CD8-positive, alpha-beta memory T cell (primary cell): ENCODE measurements around the gene RUSF1. TPM values are rescaled to one million over a fixed set of nuclear protein-coding genes. Genes with fewer than 3 reads are reported as not detected.

ENCODE experiments used
- CTCF ChIA-PET: fragments of 350-600 bp; sonication (Branson Sonifier 250); formaldehyde crosslinking; loops from one replicate; lab custom pipeline; 2021; ENCODE audit warnings: antibody characterized with exemption; lab: Charles Lee
- POLR2A ChIA-PET: fragments of 350-600 bp; sonication (Branson Sonifier 250); formaldehyde crosslinking; loops from one replicate; lab custom pipeline; 2021; ENCODE audit warnings: antibody characterized with exemption; lab: Charles Lee
- DNase-seq, 5 donors: peaks; one replicate each; pipeline versions ENCODE4 v3.0.0 to v3.0.0-alpha.2; 2020 to 2022; ENCODE audit warnings: mixed read lengths in 1 of 5
- H3K27ac ChIP-seq: one replicate; pipeline ENCODE4 v1.7.0; 2013; ENCODE audit warnings: low read depth, mild to moderate bottlenecking, low read length, moderate library complexity
- H3K27me3 ChIP-seq: 2 replicates; pipeline ENCODE4 v1.7.0; 2013; ENCODE audit warnings: low read length, mild to moderate bottlenecking; ENCODE audit not compliant: insufficient read depth, poor library complexity, severe bottlenecking
- H3K36me3 ChIP-seq: 2 replicates; pipeline ENCODE4 v1.7.0; 2013; ENCODE audit warnings: mild to moderate bottlenecking, low read length, moderate library complexity; ENCODE audit not compliant: insufficient read depth
- H3K4me1 ChIP-seq: 2 replicates; pipeline ENCODE4 v1.7.0; 2013; ENCODE audit warnings: mild to moderate bottlenecking, low read length, moderate library complexity; ENCODE audit not compliant: insufficient read depth
- H3K4me3 ChIP-seq: 2 replicates; pipeline ENCODE4 v1.7.0; 2013; ENCODE audit warnings: mild to moderate bottlenecking, low read length
- H3K9me3 ChIP-seq: 2 replicates; pipeline ENCODE4 v1.7.0; 2013; ENCODE audit warnings: mild to moderate bottlenecking, low read length
- H3K27ac Mint-ChIP-seq, 8 donors: one replicate each; pipeline ENCODE4 v1.8.0; 2020 to 2021; ENCODE audit warnings: mixed read lengths in 8 of 8, mild to moderate bottlenecking in 6 of 8, inconsistent platforms in 3 of 8, moderate library complexity in 3 of 8
- H3K27me3 Mint-ChIP-seq, 2 donors: one replicate each; pipeline ENCODE4 v1.8.0; 2020 to 2021; ENCODE audit warnings: mixed read lengths in 2 of 2, mild to moderate bottlenecking in 1 of 2, moderate library complexity in 1 of 2
- H3K36me3 Mint-ChIP-seq, 3 donors: one replicate each; pipeline ENCODE4 v1.8.0; 2020 to 2021; ENCODE audit warnings: mixed read lengths in 3 of 3, inconsistent platforms in 1 of 3, mild to moderate bottlenecking in 1 of 3
- H3K4me1 Mint-ChIP-seq, 3 donors: one replicate each; pipeline ENCODE4 v1.8.0; 2020 to 2021; ENCODE audit warnings: mixed read lengths in 3 of 3, inconsistent platforms in 1 of 3, mild to moderate bottlenecking in 1 of 3
- H3K4me3 Mint-ChIP-seq, 7 donors: one replicate each; pipeline ENCODE4 v1.8.0; 2020 to 2021; ENCODE audit warnings: mixed read lengths in 7 of 7, mild to moderate bottlenecking in 6 of 7, moderate library complexity in 4 of 7, inconsistent platforms in 2 of 7
- H3K9me3 Mint-ChIP-seq, 5 donors: one replicate each; pipeline ENCODE4 v1.8.0; 2020 to 2022; ENCODE audit warnings: mixed read lengths in 5 of 5, mild to moderate bottlenecking in 3 of 5, moderate library complexity in 2 of 5, inconsistent platforms in 1 of 5
- polyA plus RNA-seq: library from polyadenylated mRNA; unstranded; fragments of 300-500 nt; fragmentation: Illumina TruSeq; gene quantifications from one replicate; pipeline ENCODE4 v1.2.3, GENCODE V29; 2021
- total RNA-seq, 2 experiments: library from RNA; stranded (reverse); gene quantifications; one replicate each; pipeline ENCODE4 v1.2.3, GENCODE V29; 2021

The RUSF1 gene
- total and polyA plus RNA-seq, 3 experiments from 2014 or later, result 22.2 to 46.1 (median 44.4) TPM

DNA sequence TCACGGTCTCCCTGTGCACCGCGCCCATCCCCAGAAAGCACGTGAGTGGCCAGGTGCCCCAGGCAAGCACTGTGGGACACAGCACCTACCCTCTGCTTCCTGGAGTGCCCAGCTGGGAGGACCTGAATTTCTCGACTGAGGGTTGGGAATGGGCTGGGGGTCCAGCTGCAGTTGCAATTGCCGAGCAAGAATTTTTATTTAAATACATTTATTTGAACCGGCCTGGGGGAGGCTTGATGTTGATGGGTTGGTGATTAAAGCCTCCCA is 19.0 kb downstream of the RUSF1 start:
- Histone ChIP-seq H3K27ac (no peak overlapping the region), H3K4me1 (peaks cover 14% of the 10 kb centered on the region), H3K9me3 (no peaks in the 10 kb centered on the region), H3K4me3 (no peak overlapping the region), H3K36me3 (peaks cover 9% of the 10 kb centered on the region), H3K27me3 (no peaks in the 10 kb centered on the region)
- CTCF ChIA-PET, result interaction anchor here (2.9 kb wide), 1 partner anchor 29 kb away, joined by 10 read pairs; no protein-coding TSS in a partner anchor
- H3K27me3 Mint-ChIP-seq, result no peaks in the 10 kb centered on the region
- H3K4me1 Mint-ChIP-seq, result peaks cover 4 to 17% (median 13%) of the 10 kb centered on the region in 3 donors
- peaks cover 0 to 29% (median 5%) of the 10 kb centered on the region in 3 donors for H3K36me3 Mint-ChIP-seq
- H3K27ac Mint-ChIP-seq, result peak overlapping the region in 5 of 8 donors; percentile 10 to 90 (median 73)
- POLR2A ChIA-PET, result interaction anchor here (0.6 to 2.5 kb wide), 3 partner anchors 30 to 384 kb away, joined by 3 to 9 read pairs (median 5); partner anchors contain the start of genes ARMC5 and ZNF267
- peak overlapping the region in 6 of 7 donors; percentile 26 to 60 (median 42) for H3K4me3 Mint-ChIP-seq
- no peaks in the 10 kb centered on the region for H3K9me3 Mint-ChIP-seq
- DNase-seq, result no peak

DNA sequence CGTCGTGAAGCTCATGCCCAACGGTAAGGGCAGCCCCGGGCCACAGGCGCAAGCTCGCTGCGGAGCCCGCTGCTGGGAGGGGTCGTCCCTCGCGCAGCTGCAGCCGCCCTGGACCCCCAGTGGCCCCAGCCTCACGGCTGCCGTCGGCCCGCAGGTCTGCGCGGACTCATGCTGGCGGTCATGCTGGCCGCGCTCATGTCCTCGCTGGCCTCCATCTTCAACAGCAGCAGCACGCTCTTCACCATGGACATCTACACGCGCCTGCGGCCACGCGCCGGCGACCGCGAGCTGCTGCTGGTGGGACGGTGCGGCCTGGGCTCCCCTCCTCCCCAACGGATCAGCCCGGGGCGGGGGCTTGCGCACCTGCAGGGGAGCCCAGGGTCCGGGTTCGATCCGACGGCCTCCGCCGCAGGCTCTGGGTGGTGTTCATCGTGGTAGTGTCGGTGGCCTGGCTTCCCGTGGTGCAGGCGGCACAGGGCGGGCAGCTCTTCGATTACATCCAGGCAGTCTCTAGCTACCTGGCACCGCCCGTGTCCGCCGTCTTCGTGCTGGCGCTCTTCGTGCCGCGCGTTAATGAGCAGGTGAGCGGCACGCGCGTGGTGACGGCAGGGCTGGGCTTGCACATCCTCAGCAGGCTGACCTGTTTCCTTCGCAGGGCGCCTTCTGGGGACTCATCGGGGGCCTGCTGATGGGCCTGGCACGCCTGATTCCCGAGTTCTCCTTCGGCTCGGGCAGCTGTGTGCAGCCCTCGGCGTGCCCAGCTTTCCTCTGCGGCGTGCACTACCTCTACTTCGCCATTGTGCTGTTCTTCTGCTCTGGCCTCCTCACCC is 19.5 kb downstream of the RUSF1 start:
- Histone ChIP-seq H3K27me3 (no peaks in the 10 kb centered on the region), H3K27ac (no peak overlapping the region), H3K36me3 (peaks cover 9% of the 10 kb centered on the region), H3K4me3 (peak overlapping the region; percentile 87), H3K9me3 (no peaks in the 10 kb centered on the region), H3K4me1 (peaks cover 14% of the 10 kb centered on the region)
- ChIA-PET POLR2A (interaction anchor here (0.6 to 2.8 kb wide), 7 partner anchors 11 to 385 kb away, joined by 3 to 16 read pairs (median 5); partner anchors contain the start of genes ARMC5, RUSF1 and ZNF267), CTCF (interaction anchor here (2.0 to 2.9 kb wide), 2 partner anchors 8 to 28 kb away, joined by 5 to 10 read pairs; no protein-coding TSS in a partner anchor)
- H3K4me1 Mint-ChIP-seq, result peaks cover 4 to 17% (median 13%) of the 10 kb centered on the region in 3 donors
- H3K4me3 Mint-ChIP-seq, result peak overlapping the region; percentile 36 to 93 (median 91)
- peak in 2 of 5 donors; percentile 4 to 8 for DNase-seq
- no peaks in the 10 kb centered on the region for H3K27me3 Mint-ChIP-seq
- peaks cover 0 to 24% (median 5%) of the 10 kb centered on the region in 3 donors for H3K36me3 Mint-ChIP-seq
- no peaks in the 10 kb centered on the region for H3K9me3 Mint-ChIP-seq
- H3K27ac Mint-ChIP-seq, result peak overlapping the region in 5 of 8 donors; percentile 42 to 90 (median 73)

DNA sequence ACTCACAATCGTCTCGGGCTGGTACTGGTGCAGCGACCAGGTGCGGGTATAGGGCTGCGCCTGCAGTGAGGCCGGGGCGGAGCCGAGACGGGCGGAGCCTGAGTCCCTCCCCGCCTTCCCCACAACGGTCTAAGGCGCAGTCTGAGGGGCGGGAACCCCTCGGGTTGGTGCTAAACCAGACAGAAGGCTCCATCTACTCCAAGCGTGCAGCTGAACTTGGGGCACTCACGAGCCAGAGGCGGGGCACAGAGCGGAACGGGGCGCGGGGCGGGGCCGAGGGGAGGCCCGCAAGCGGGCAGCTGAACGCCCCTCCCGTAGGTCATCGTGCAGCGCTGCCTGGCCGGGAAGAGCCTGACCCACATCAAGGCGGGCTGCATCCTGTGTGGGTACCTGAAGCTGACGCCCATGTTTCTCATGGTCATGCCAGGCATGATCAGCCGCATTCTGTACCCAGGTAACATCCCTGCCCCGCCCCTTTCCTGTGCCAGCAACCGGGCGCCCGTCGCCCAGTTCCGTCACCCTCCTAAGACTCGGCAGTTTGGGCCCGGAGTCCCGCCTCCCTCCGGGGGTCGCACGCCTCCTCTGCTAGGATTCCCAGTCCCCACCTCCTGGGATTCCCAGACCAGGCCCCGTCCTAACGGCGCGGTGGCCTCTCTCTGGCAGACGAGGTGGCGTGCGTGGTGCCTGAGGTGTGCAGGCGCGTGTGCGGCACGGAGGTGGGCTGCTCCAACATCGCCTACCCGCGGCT is 20.3 kb downstream of the RUSF1 start:
- Histone ChIP-seq H3K36me3 (peaks cover 5% of the 10 kb centered on the region), H3K4me3 (peak overlapping the region; percentile 87), H3K27me3 (no peaks in the 10 kb centered on the region), H3K4me1 (peaks cover 14% of the 10 kb centered on the region), H3K9me3 (no peaks in the 10 kb centered on the region), H3K27ac (peak overlapping the region; percentile 24)
- Mint-ChIP-seq H3K4me3 (peak overlapping the region; percentile 90 to 93 (median 91)), H3K36me3 (peaks cover 0 to 16% (median 5%) of the 10 kb centered on the region in 3 donors), H3K27me3 (no peaks in the 10 kb centered on the region), H3K27ac (peak overlapping the region; percentile 64 to 95 (median 84)), H3K4me1 (peaks cover 4 to 17% (median 13%) of the 10 kb centered on the region in 3 donors), H3K9me3 (no peaks in the 10 kb centered on the region)
- DNase-seq, result peak; percentile 70 to 83 (median 78)
- CTCF ChIA-PET, result interaction anchor here (0.8 to 2.9 kb wide), 3 partner anchors 9 to 27 kb away, joined by 3 to 10 read pairs (median 5); no protein-coding TSS in a partner anchor
- POLR2A ChIA-PET, result interaction anchor here (0.6 to 2.8 kb wide), 7 partner anchors 10 to 386 kb away, joined by 3 to 16 read pairs (median 5); partner anchors contain the start of genes ARMC5, RUSF1 and ZNF267

DNA sequence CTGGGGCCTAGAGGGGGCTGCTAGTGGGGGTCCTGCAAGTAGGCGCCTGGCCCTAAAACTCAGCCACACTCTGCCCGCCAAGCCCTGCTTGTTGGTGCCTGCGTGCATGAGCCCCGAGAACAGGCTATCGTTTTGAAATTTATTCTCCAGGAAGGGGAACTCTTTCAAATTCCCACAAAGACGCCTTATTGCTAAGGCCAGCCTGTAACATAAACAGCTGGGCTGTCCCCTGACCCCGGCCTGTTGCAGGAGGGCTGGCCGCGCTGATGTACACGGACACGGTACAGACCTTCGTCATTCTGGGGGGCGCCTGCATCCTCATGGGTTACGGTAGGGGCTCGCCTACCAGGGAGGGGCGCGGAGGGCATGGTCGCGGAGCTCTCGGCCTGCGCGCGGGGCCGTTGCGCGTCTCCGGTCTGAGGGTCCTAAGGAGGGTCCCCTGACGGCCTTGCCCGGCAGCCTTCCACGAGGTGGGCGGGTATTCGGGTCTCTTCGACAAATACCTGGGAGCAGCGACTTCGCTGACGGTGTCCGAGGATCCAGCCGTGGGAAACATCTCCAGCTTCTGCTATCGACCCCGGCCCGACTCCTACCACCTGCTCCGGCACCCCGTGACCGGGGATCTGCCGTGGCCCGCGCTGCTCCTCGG is 21.0 kb downstream of the RUSF1 start:
- Histone ChIP-seq H3K9me3 (no peaks in the 10 kb centered on the region), H3K4me1 (peaks cover 14% of the 10 kb centered on the region), H3K27ac (peak overlapping the region; percentile 24), H3K4me3 (peak overlapping the region; percentile 87), H3K36me3 (no peaks in the 10 kb centered on the region), H3K27me3 (no peaks in the 10 kb centered on the region)
- Mint-ChIP-seq H3K4me3 (peak overlapping the region; percentile 90 to 93 (median 91)), H3K36me3 (peaks cover 0 to 9% (median 4%) of the 10 kb centered on the region in 3 donors), H3K4me1 (peaks cover 4 to 17% (median 13%) of the 10 kb centered on the region in 3 donors), H3K27ac (peak overlapping the region in 7 of 8 donors; percentile 47 to 95 (median 84)), H3K27me3 (no peaks in the 10 kb centered on the region), H3K9me3 (no peaks in the 10 kb centered on the region)
- no peak for DNase-seq
- POLR2A ChIA-PET, result interaction anchor here (1.1 to 2.8 kb wide), 4 partner anchors 9 to 28 kb away, joined by 3 to 16 read pairs (median 8); partner anchors contain the start of genes ARMC5 and RUSF1
- CTCF ChIA-PET, result interaction anchor here (0.8 to 2.9 kb wide), 3 partner anchors 9 to 27 kb away, joined by 3 to 10 read pairs (median 5); no protein-coding TSS in a partner anchor

DNA sequence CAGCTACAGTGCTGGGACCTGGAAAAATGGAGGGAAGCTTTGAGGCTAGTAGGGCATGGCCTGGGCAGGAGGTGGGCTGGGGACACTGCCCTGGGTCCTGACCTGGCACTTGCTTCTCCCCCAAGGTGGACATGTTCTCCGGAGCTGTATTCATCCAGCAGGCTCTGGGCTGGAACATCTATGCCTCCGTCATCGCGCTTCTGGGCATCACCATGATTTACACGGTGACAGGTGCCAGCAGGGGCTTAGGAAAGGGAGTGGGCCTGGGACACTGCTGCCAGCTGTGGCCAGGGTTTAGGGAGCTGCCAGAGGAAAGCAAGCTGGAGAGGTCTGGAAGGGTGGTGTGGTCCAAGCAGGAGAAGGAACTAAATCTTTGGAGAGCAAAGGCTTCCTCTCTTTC is 22.1 kb downstream of the RUSF1 start:
- H3K4me3 Mint-ChIP-seq, result peak overlapping the region; percentile 43 to 93 (median 84)
- H3K27me3 Mint-ChIP-seq, result peaks cover 0 to 2% of the 10 kb centered on the region in 2 donors
- no peak for DNase-seq
- H3K27ac Mint-ChIP-seq, result peak overlapping the region in 2 of 8 donors; percentile 48 to 85
- H3K36me3 Mint-ChIP-seq, result peaks cover 0 to 5% (median 4%) of the 10 kb centered on the region in 3 donors
- no peaks in the 10 kb centered on the region for H3K9me3 Mint-ChIP-seq
- no peak overlapping the region for H3K27ac ChIP-seq
- H3K4me3 ChIP-seq, result no peak overlapping the region
- peaks cover 14% of the 10 kb centered on the region for H3K4me1 ChIP-seq
- no peaks in the 10 kb centered on the region for H3K27me3 ChIP-seq
- H3K4me1 Mint-ChIP-seq, result peaks cover 4 to 17% (median 13%) of the 10 kb centered on the region in 3 donors
- POLR2A ChIA-PET, result no interaction called here
- no peaks in the 10 kb centered on the region for H3K36me3 ChIP-seq
- CTCF ChIA-PET, result interaction anchor here (2.9 kb wide), 1 partner anchor 26 kb away, joined by 10 read pairs; no protein-coding TSS in a partner anchor
- H3K9me3 ChIP-seq, result no peaks in the 10 kb centered on the region

DNA sequence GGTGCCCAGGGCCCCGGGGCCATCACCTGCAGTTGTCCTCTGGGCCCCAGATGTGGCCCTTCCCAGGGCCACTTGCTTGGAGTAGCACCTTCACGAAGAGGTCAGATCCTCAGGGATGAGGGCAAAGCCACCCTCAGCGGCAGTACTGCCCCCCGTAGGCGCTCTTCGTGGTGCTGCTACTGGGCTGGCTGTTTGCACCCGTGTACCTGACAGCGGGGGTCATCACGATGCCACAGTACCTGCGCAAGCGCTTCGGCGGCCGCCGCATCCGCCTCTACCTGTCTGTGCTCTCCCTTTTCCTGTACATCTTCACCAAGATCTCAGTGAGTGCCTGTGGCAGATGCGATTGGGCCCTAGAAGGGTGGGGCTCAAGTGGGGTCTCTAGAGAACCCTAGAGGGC is 22.6 kb downstream of the RUSF1 start:
- H3K9me3 Mint-ChIP-seq, result no peaks in the 10 kb centered on the region

More for the DNA sequence above, 22.6 kb downstream of the RUSF1 start:
- Mint-ChIP-seq H3K4me1 (peaks cover 4 to 17% (median 13%) of the 10 kb centered on the region in 3 donors), H3K4me3 (peak overlapping the region in 3 of 7 donors; percentile 53 to 84 (median 76)), H3K27ac (no peak overlapping the region), H3K36me3 (peaks cover 0 to 3% (median 2%) of the 10 kb centered on the region in 3 donors), H3K27me3 (peaks cover 0 to 2% of the 10 kb centered on the region in 2 donors)
- Histone ChIP-seq H3K27ac (no peak overlapping the region), H3K4me1 (peaks cover 14% of the 10 kb centered on the region), H3K36me3 (no peaks in the 10 kb centered on the region), H3K27me3 (no peaks in the 10 kb centered on the region), H3K4me3 (no peak overlapping the region), H3K9me3 (no peaks in the 10 kb centered on the region)
- ChIA-PET CTCF (interaction anchor here (0.9 kb wide), 1 partner anchor 25 kb away, joined by 6 read pairs; no protein-coding TSS in a partner anchor), POLR2A (no interaction called here)
- no peak for DNase-seq
